Smooth muscle cell (in vitro differentiated cells): ENCODE measurements around the gene EPYC. TPM values are rescaled to one million over a fixed set of nuclear protein-coding genes. Genes with fewer than 3 reads are reported as not detected.

Source experiments
- DNase-seq: peaks from one replicate; lab custom pipeline; 2025; ENCODE audit not compliant: unreplicated experiment; lab: John Stamatoyannopoulos, UW
- H2AFZ ChIP-seq: fragments of 200-600 bp; sonication (generic); 2 replicates; pipeline ENCODE4 v1.6.0; 2016; ENCODE audit warnings: antibody characterized with exemption, low read depth, mild to moderate bottlenecking
- H3F3A ChIP-seq: fragments of 200-600 bp; sonication (generic); 2 replicates; pipeline ENCODE4 v1.6.0; 2017; ENCODE audit warnings: antibody characterized with exemption, low read depth
- H3K27ac ChIP-seq: fragments of 200-600 bp; sonication (generic); 2 replicates; pipeline ENCODE4 v1.5.1; 2016; ENCODE audit warnings: low read depth, mild to moderate bottlenecking
- H3K27me3 ChIP-seq: fragments of 200-600 bp; sonication (generic); 2 replicates; pipeline ENCODE4 v1.6.1; 2016; ENCODE audit warnings: low read depth, mild to moderate bottlenecking
- H3K36me3 ChIP-seq: fragments of 200-600 bp; sonication (generic); 2 replicates; pipeline ENCODE4 v1.5.1; 2016; ENCODE audit warnings: low read depth
- H3K4me1 ChIP-seq: fragments of 200-600 bp; sonication (generic); 2 replicates; pipeline ENCODE4 v1.5.1; 2016; ENCODE audit warnings: low read depth
- H3K4me2 ChIP-seq: fragments of 200-600 bp; sonication (generic); 2 replicates; pipeline ENCODE4 v1.6.0; 2016; ENCODE audit warnings: mild to moderate bottlenecking
- H3K4me3 ChIP-seq: fragments of 200-600 bp; sonication (generic); 2 replicates; pipeline ENCODE4 v1.5.1; 2016; ENCODE audit warnings: mild to moderate bottlenecking
- H3K79me2 ChIP-seq: fragments of 200-600 bp; sonication (generic); 2 replicates; pipeline ENCODE4 v1.6.0; 2016; ENCODE audit warnings: low read depth, mild to moderate bottlenecking
- H3K9ac ChIP-seq: fragments of 200-600 bp; sonication (generic); 2 replicates; pipeline ENCODE4 v1.6.0; 2016; ENCODE audit warnings: low read depth
- H3K9me3 ChIP-seq: fragments of 200-600 bp; sonication (generic); replicated peaks from 2 replicates; pipeline ENCODE4 v1.5.1; 2016; ENCODE audit warnings: low read depth
- H4K20me1 ChIP-seq: fragments of 200-600 bp; sonication (generic); 2 replicates; pipeline ENCODE4 v1.6.0; 2016; ENCODE audit warnings: low read depth
- CTCF ChIP-seq: fragments of 200-600 bp; sonication (generic); IDR thresholded peaks from 2 replicates; pipeline ENCODE4 v1.5.1; 2017; ENCODE audit warnings: borderline replicate concordance, mild to moderate bottlenecking, antibody characterized with exemption; ENCODE audit not compliant: insufficient read depth, poor library complexity, severe bottlenecking
- WGBS: methylation state at CpG from one replicate; pipeline ENCODE4 v1.1.7; 2016; ENCODE audit warnings: low lambda C conversion rate; 5-methylcytosine and 5-hydroxymethylcytosine counted together
- polyA plus RNA-seq: library from polyadenylated mRNA; unstranded; fragments of >200 nt; fragmentation: Nextera tagmentation; extraction: Ambion mirVana; gene quantifications from 2 replicates; pipeline ENCODE4 v1.2.1, GENCODE V29; 2016
- total RNA-seq: library from RNA; depleted of rRNA; stranded (reverse); fragments of >200 nt; gene quantifications from 2 replicates; pipeline ENCODE4 v1.2.3, GENCODE V29; 2014

EPYC gene
- total and polyA plus RNA-seq, 2 experiments from 2014 or later, result 0.13 to 1.1 TPM

- TF ChIP-seq CTCF, result no peak
- H3K4me3 ChIP-seq, result no peak overlapping the region
- H3F3A ChIP-seq, result no peaks in the 10 kb centered on the region
- no peaks in the 10 kb centered on the region for H3K36me3 ChIP-seq
- no peaks in the 10 kb centered on the region for H3K9me3 ChIP-seq
- H3K9ac ChIP-seq, result no peak overlapping the region
- no peaks in the 10 kb centered on the region for H4K20me1 ChIP-seq
- no peak overlapping the region for H2AFZ ChIP-seq
- H3K4me2 ChIP-seq, result no peak overlapping the region
- no peaks in the 10 kb centered on the region for H3K27me3 ChIP-seq
- 99% methylated on average over 25 of the region's 25 CpGs for WGBS
- no peaks in the 10 kb centered on the region for H3K4me1 ChIP-seq
- no peak for DNase-seq
- H3K79me2 ChIP-seq, result no peaks in the 10 kb centered on the region
- no peak overlapping the region for H3K27ac ChIP-seq
These were observed 50.3 kb downstream of the EPYC start for GRCh38 chr12:90954428-90954827.

GRCh38 chr12:90953956-90954421 is 50.8 kb downstream of the EPYC start:
- H3K9ac ChIP-seq, result no peak overlapping the region
- whole genome bisulfite sequencing, result 80% methylated on average over 32 of the region's 32 CpGs

GRCh38 chr12:90951432-90952105 is 53.2 kb downstream of the EPYC start:
- no peaks in the 10 kb centered on the region for H3K27me3 ChIP-seq
- no peaks in the 10 kb centered on the region for H3K9me3 ChIP-seq
- H2AFZ ChIP-seq, result no peak overlapping the region
- H3K4me2 ChIP-seq, result no peak overlapping the region
- H4K20me1 ChIP-seq, result no peaks in the 10 kb centered on the region
- TF ChIP-seq CTCF, result no peak
- H3K4me1 ChIP-seq, result no peaks in the 10 kb centered on the region
- no peaks in the 10 kb centered on the region for H3F3A ChIP-seq
- DNase-seq, result no peak
- no peaks in the 10 kb centered on the region for H3K79me2 ChIP-seq
- no peak overlapping the region for H3K9ac ChIP-seq
- H3K4me3 ChIP-seq, result no peak overlapping the region
- H3K27ac ChIP-seq, result no peak overlapping the region
- no peaks in the 10 kb centered on the region for H3K36me3 ChIP-seq

More at GRCh38 chr12:90953956-90954421, 50.8 kb downstream of the EPYC start:
- H3K27ac ChIP-seq, result no peak overlapping the region
- H3K4me1 ChIP-seq, result no peaks in the 10 kb centered on the region
- H3K4me2 ChIP-seq, result no peak overlapping the region
- H3F3A ChIP-seq, result no peaks in the 10 kb centered on the region
- no peaks in the 10 kb centered on the region for H3K36me3 ChIP-seq
- H3K4me3 ChIP-seq, result no peak overlapping the region
- DNase-seq, result no peak
- peak; percentile 52 for TF ChIP-seq CTCF
- H3K27me3 ChIP-seq, result no peaks in the 10 kb centered on the region
- H2AFZ ChIP-seq, result peak overlapping the region; percentile 13
- no peaks in the 10 kb centered on the region for H4K20me1 ChIP-seq
- H3K79me2 ChIP-seq, result no peaks in the 10 kb centered on the region
- no peaks in the 10 kb centered on the region for H3K9me3 ChIP-seq

GRCh38 chr12:90947869-90948268 is 56.9 kb downstream of the EPYC start:
- H3K79me2 ChIP-seq, result no peaks in the 10 kb centered on the region
- peak overlapping the region; percentile 4 for H2AFZ ChIP-seq
- no peak overlapping the region for H3K4me3 ChIP-seq
- H3K27ac ChIP-seq, result no peak overlapping the region
- no peak overlapping the region for H3K9ac ChIP-seq
- no peaks in the 10 kb centered on the region for H3K9me3 ChIP-seq
- WGBS, result 79% methylated on average over 7 of the region's 7 CpGs
- no peaks in the 10 kb centered on the region for H4K20me1 ChIP-seq
- DNase-seq, result no peak
- H3F3A ChIP-seq, result no peaks in the 10 kb centered on the region
- H3K4me1 ChIP-seq, result no peaks in the 10 kb centered on the region
- no peak overlapping the region for H3K4me2 ChIP-seq
- H3K36me3 ChIP-seq, result no peaks in the 10 kb centered on the region
- TF ChIP-seq CTCF, result no peak
- H3K27me3 ChIP-seq, result no peaks in the 10 kb centered on the region
